GM19035 (cell line): ENCODE results near the gene SLC6A13.
A peak's percentile ranks its signal among the peaks of the same experiment; 100 is the strongest.
"Not testable (repeated sequence)": the region's sequence is repeated elsewhere in the genome, so short reads cannot be mapped to it uniquely, and the experiment has no call there.

Experiments used
- ATAC-seq: cut with Tn5 transposase; IDR thresholded peaks from one replicate; pipeline ENCODE4 v1.9.1; 2021; ENCODE audit not compliant: unreplicated experiment

SLC6A13 gene

DNA sequence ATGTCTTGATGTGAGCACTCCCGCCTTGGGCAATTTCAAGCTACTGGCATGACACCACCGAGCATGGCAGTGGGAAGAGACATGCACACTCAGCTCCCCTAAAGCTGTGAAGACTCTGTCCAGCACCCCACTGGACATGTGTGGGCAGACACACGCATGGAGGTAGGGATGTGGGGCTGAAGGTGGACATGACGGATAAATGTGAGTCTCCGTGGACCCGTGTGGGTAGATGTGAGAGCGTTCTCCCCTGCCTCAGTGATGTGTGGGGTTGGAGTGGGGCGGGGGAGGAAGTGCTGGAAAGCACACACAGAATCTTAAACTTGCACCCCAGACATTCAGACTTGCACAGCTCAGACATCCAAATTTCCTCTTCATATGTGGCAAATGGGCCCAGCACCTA lies 61.3 kb downstream of the SLC6A13 start:
- no peak for ATAC-seq

DNA sequence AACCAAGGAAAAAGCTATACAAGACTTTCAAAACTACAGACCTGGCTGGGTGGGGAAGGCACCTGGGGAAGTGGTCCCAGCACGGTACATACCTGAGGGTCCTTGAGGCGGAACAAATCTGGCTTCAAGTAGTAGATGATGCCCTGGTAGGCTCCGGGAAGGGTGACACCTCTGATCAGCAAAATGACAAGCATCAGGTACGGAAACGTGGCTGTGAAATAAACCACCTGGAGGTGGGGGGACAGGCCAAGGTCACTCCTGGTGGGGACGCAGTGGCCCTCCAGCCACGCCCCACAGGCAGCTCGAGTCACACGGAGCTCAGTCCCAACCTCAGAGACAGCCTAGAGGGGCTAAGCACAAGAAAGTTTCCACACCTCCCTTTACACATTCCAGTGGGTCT lies 63.9 kb downstream of the SLC6A13 start:
- no peak for ATAC-seq

DNA sequence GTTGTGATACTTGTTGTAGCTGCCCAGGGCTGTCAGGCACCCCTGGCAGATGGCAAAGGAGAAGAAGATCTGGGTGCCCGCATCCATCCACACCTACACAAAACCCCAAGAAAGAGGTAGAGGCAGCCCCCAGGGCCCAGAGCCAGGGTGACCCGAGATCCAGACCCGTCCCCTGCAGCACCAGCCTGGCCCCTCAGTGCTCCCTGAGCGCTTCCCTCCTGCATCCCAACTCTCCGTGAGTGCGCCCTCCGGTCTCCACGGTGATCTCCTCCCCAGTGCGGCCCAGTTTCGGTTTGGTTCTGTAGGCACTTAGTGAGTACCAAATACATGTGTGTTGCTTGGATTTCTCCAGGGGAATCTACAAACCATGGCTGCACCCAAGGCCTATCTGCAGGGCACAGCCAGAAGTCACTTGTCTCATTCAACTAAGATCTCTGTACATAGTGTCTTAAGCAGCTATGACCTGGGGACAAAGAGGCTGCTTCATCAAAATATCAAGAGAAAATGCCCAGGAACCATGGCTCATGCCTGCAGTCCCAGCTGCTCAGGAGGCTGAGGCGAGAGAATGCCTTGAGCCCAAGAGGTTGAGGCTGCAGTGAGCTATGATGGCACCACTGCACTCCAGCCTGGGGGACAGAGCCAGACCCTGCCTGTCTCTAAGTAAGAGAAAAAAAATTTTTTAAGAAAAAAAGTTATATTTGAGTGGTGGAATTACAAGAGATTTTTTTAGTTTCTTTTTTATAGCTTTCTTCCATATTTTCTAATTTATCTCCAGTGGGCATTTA lies 64.5 kb downstream of the SLC6A13 start:
- no peak for ATAC-seq

DNA sequence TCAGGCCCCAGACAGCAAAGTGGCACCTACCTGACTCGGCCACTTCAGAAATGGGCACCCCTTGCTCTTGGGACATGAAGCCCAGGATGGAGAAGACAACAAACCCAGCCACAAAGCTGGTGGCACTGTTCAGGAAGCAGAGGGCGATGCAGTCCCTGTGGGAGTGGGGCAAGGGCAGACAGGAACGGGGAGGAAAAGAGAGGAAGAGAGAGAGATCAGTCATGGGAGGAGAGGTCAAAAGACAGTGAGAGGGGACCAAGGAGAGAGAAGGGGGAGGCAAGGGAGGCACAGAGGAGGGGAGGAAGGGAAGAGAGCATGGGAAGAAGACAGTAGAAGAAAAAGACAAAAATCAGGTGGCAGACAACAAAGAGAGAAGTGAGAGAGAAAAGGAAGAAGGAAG lies 65.3 kb downstream of the SLC6A13 start:
- no peak for ATAC-seq

DNA sequence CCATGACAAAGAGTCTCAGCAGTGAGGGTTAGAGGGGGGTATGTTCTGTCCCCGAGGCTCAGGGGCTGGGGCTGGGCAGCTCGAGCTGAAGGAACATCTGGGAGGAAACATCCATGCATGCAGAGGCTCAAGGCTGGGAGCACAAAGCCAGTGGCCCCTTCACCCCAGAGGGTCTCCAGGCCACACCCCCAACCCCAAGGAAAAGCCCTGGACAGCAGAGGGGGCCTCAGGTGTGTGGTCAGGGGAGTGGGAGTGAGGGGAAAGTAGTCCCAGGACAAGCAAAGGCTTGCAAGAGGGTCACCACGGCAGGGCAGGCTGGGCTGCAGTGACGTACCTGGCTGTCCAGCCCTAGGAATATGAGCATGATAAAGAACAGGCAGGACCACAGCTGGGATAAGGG lies 66.2 kb downstream of the SLC6A13 start:
- ATAC-seq, result no peak

DNA sequence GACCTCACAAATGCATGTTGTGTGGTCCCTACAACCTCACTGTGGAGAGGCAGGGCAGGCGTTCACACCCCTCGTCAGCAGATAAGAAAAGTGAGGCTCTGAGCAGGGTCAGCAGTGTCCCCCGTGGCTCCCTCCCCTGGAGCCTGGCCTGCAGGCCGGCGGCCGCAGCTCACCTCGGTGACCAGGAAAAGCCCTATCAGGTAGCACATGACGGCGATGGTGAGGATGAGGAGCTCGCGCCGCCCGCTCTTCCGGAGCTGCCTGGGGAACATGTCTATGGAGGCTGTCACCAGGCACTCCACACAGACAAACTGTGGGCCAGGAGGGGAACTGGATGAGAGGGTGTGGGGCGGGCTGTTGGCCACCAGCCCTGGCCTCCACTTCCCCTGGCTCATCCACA lies 66.7 kb downstream of the SLC6A13 start:
- no peak for ATAC-seq

GRCh38 chr12:195156-195555 lies 67.5 kb downstream of the SLC6A13 start:
- no peak for ATAC-seq

GRCh38 chr12:194276-194675 lies 68.4 kb downstream of the SLC6A13 start:
- ATAC-seq, result no peak

DNA sequence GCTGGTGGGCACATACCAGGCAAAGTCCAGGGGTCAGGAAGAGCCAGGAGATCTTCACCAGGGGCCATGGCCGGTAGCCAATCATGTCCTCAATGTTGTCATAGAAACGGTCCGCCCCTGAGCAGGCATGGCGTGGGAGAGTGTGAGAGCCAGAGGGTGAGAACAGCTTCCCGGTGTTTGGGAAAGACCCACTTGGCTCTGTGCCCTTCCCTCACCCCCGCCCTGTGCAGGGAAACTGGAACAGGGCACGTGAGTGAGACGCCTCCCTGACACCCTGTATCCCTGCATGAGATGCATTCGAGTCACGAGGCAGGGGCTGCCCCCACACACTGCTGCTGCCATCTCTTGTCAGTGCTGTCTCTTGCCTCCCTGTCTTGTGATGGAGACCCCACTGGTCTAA lies 69.4 kb downstream of the SLC6A13 start:
- no peak for ATAC-seq

DNA sequence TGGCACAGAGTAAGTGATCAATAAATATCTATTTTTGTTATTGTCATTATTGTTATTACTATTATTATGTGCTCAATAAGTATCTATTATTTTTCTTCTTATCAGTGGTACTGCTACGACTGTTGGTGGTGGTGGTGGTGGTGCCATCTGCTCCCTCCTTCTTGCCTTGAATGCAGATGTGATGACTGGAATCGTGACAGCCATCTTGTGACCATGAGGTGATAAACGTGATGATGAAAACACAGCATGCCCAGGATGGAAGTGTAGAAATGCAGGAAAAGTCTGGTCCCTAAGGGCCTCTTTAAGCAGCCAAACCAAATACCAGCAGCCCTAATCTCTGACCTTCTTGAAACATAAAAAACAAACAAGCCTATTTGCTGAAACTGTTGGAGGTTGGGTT lies 71.1 kb downstream of the SLC6A13 start:
- no peak for ATAC-seq

- no peak for ATAC-seq
These were observed 71.8 kb downstream of the SLC6A13 start for GRCh38 chr12:190881-191280.

DNA sequence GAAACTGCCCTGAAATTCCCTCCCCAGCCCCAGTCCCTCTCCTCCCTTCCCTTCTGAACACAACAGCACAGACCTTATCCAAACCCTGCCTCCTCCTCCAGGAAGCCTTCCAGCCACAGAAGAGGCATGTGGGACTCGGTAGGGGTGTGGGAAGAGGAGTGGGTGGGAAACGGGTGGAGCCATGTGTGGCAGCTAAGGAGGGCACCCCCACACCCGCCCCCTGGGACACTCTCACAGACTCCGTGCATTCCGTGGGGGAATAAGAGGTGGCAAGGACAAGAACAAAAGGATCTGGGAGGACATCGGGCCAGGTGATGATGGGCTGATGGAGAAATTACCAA lies 73.0 kb downstream of the SLC6A13 start:
- no peak for ATAC-seq

GRCh38 chr12:188910-189621 lies 73.6 kb downstream of the SLC6A13 start:
- ATAC-seq, result no peak

DNA sequence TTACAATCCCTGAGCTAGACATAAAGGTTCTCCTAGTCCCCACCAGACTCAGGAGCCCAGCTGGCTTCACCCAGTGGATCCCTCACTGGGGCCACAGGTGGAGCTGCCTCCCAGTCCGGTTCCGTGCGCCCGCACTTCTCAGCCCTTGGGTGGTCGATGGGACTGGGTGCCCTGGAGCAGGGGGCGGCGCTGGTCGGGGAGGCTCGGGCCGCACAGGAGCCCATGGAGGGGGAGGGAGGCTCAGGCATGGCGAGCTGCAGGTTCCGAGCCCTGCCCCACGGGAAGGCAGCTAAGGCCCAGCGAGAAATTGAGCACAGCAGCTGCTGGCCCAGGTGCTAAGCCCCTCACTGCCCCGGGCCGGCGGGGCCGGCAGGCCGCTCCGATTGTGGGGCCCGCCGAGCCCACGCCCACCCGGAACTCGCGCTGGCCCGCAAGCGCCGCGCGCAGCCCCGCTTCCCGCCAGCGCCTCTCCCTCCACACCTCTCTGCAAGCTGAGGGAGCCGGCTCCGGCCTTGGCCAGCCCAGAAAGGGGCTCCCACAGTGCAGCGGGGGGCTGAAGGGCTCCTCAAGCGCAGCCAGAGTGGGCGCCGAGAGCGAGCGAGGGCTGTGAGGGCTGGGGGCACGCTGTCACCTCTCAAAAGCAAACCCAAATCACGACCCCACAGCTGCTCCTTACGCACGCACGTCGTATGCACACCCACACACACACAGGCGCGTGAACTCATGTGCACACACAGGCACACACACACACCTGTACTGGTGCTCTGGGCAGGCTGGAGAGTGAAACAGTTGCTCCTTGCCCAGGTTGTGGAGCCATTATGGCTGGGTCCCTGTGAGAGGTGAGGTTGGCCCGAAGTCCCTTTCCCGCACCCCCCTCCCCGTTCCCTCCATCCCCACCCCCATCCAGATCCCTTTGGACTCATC lies 74.4 kb downstream of the SLC6A13 start:
- ATAC-seq, result not testable (repeated sequence)

- ATAC-seq, result no peak
These were observed 76.5 kb downstream of the SLC6A13 start for GRCh38 chr12:186006-186625.

- ATAC-seq, result no peak
These were observed 77.1 kb downstream of the SLC6A13 start for GRCh38 chr12:185576-185955.

DNA sequence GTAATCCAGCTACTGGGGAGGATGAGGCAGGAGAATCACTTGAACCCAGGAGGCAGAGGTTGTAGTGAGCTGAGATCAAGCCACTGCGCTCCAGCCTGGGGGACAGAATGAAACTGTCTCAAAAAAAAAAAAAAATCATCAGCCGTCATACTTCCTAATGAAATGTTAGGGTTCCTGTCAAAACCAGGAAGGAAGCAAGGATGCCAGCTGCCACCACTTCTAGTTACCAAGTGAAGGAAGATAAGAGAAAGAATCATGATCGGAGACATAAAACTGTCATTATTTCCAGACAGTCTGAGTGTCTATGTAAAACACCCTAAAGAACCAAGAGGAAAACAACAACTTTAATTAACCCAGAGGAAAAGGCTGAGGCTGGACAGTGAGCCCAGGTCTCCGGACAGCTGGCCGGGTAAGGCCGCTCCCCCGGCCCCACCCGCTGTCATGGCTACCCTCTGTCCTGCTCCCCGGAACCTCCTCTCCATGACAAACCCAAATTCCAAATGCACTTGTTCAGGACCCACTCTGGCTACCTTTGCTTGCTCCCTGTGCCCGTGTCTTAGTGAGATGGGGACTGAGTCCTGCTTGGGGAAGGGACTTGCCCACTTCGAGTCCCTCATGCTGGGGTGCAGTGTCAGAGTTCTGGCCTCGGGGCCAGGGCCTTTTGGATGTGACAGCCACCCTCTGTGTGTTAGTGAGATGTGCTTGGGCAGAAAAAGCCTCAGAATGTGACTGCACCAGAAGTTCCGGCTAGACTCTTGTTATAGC lies 77.6 kb downstream of the SLC6A13 start:
- ATAC-seq, result no peak

- ATAC-seq, result no peak
These were observed 80.2 kb downstream of the SLC6A13 start for GRCh38 chr12:182381-182892.

GRCh38 chr12:181921-182320 lies 80.7 kb downstream of the SLC6A13 start:
- ATAC-seq, result no peak

- ATAC-seq, result peak; percentile 60
These were observed 82.2 kb downstream of the SLC6A13 start for GRCh38 chr12:180445-180844.
